Cardiac muscle cell (in vitro differentiated cells and primary cell): Measurements from ENCODE around the gene ZNF431. TPM values are rescaled to one million over a fixed set of nuclear protein-coding genes. Genes with fewer than 3 reads are reported as not detected.
"Not testable (repeated sequence)": the region's sequence is repeated elsewhere in the genome, so short reads cannot be mapped to it uniquely, and the experiment has no call there.

Experiments used
- DNase-seq, 2 donors: peaks; one replicate each; pipeline versions ENCODE4 v3.0.0 to v3.0.0-alpha.2; 2010 to 2017; ENCODE audit warnings: low read depth in 1 of 2, low spot score in 1 of 2
- H3K27ac ChIP-seq: fragments of 200-600 bp; sonication (generic); 2 replicates; pipeline ENCODE4 v1.5.1; 2016
- H3K27me3 ChIP-seq: fragments of 200-600 bp; sonication (generic); 2 replicates; pipeline ENCODE4 v1.6.0; 2016; ENCODE audit warnings: control low read depth
- H3K36me3 ChIP-seq: fragments of 200-600 bp; sonication (generic); 2 replicates; pipeline ENCODE4 v1.5.1; 2016; ENCODE audit warnings: control low read depth
- H3K4me1 ChIP-seq: fragments of 200-600 bp; sonication (generic); 2 replicates; pipeline ENCODE4 v1.8.1; 2017; ENCODE audit warnings: low read depth, mild to moderate bottlenecking, mixed run types
- H3K4me3 ChIP-seq: fragments of 200-600 bp; sonication (generic); 2 replicates; pipeline ENCODE4 v1.5.1; 2016; ENCODE audit warnings: mild to moderate bottlenecking
- H3K9me3 ChIP-seq: fragments of 200-600 bp; sonication (generic); 2 replicates; pipeline ENCODE4 v1.5.1; 2017; ENCODE audit warnings: low read depth, mild to moderate bottlenecking, control low read depth
- polyA plus RNA-seq: library from polyadenylated mRNA; unstranded; fragments of >200 nt; fragmentation: Nextera tagmentation; extraction: Ambion mirVana; gene quantifications from 2 replicates; pipeline ENCODE4 v1.2.1, GENCODE V29; 2016
- total RNA-seq: library from RNA; depleted of rRNA; stranded (reverse); fragments of >200 nt; gene quantifications from 2 replicates; pipeline ENCODE4 v1.2.3, GENCODE V29; 2016
- TF ChIP-seq, protein P1 (sequence below): IDR thresholded peaks from 2 replicates; pipeline ENCODE4 v1.5.1; 2012; ENCODE audit warnings: low read depth, mild to moderate bottlenecking, low read length

Gene ZNF431
- total and polyA plus RNA-seq, 2 experiments from 2014 or later = 15.2 to 26.7 TPM

GRCh38 chr19:21221693-21222092 lies 79.9 kb downstream of the ZNF431 start:
- TF ChIP-seq, protein P1, sequence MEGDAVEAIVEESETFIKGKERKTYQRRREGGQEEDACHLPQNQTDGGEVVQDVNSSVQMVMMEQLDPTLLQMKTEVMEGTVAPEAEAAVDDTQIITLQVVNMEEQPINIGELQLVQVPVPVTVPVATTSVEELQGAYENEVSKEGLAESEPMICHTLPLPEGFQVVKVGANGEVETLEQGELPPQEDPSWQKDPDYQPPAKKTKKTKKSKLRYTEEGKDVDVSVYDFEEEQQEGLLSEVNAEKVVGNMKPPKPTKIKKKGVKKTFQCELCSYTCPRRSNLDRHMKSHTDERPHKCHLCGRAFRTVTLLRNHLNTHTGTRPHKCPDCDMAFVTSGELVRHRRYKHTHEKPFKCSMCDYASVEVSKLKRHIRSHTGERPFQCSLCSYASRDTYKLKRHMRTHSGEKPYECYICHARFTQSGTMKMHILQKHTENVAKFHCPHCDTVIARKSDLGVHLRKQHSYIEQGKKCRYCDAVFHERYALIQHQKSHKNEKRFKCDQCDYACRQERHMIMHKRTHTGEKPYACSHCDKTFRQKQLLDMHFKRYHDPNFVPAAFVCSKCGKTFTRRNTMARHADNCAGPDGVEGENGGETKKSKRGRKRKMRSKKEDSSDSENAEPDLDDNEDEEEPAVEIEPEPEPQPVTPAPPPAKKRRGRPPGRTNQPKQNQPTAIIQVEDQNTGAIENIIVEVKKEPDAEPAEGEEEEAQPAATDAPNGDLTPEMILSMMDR = no peak
- H3K4me1 ChIP-seq = no peaks in the 10 kb centered on the region
- no peaks in the 10 kb centered on the region for H3K36me3 ChIP-seq
- no peak overlapping the region for H3K4me3 ChIP-seq
- peak overlapping the region; percentile 54 for H3K27ac ChIP-seq
- DNase-seq = no peak
- H3K27me3 ChIP-seq = no peaks in the 10 kb centered on the region
- H3K9me3 ChIP-seq = no peaks in the 10 kb centered on the region

DNA sequence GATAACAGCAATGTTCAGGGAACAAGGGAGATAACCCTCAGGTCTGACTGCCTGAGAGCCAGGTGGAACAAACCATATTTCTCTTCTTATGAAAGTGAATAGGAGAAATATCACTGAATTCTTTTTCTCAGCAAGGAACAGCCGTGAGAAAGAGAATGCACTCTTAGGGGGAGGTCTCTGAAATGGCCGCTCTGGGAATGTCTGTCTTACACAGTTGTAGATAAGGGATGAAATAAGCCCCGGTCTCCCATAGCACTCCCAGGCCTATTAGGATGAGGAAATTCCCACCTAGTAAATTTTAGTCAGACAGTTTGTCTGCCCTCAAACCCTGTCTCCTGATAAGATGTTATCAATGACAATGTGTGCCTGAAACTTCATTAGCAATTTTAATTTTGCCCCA lies 88.1 kb downstream of the ZNF431 start:
- not testable (repeated sequence) for H3K27me3 ChIP-seq, H3K9me3 ChIP-seq, H3K36me3 ChIP-seq, DNase-seq, H3K27ac ChIP-seq, H3K4me3 ChIP-seq, H3K4me1 ChIP-seq

DNA sequence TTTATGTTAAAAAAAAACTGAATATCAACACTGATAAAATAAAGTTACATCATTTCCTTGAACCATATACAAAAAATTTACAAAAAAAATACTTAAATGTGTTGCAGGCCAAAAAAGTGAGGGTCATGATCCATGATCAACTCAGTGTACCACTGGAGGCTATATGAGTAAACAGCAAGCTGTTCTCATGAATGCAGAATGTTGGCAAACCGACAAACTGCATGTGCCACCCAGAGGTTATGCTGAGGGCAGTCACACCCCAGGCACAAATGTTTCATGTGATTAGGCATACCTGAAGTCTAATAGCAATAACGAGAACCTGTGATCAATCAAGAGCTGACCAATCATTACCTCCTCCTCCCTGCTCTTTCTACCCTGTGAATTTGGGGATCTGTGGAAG lies 91.9 kb downstream of the ZNF431 start:
- TF ChIP-seq, protein P1 = no peak
- no peaks in the 10 kb centered on the region for H3K27me3 ChIP-seq
- H3K27ac ChIP-seq = no peak overlapping the region
- H3K4me3 ChIP-seq = no peak overlapping the region
- no peaks in the 10 kb centered on the region for H3K36me3 ChIP-seq
- no peaks in the 10 kb centered on the region for H3K9me3 ChIP-seq
- no peaks in the 10 kb centered on the region for H3K4me1 ChIP-seq
- DNase-seq = no peak

DNA sequence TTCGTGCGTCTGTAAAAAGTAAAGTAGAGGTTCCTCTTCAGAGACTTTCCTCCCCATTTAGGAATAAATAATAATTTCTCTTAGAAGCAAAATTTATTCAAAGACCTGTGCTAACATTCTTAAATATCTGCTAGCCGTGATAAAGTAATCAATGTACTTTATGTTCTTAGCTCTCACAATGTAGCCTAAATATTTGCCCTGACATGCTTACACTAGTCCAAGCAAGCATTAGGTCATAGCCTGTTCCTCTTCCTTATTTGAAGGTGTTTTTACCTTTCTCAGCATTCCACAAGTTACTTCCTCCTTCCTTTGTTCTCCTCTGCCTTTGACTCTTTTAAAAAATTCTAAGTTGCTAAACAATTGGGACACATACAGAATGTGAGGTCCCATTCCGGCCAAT lies 94.9 kb downstream of the ZNF431 start:
- not testable (repeated sequence) for H3K9me3 ChIP-seq, H3K27ac ChIP-seq, H3K4me1 ChIP-seq, H3K4me3 ChIP-seq, H3K36me3 ChIP-seq, H3K27me3 ChIP-seq, DNase-seq

GRCh38 chr19:21238670-21239069 lies 96.8 kb downstream of the ZNF431 start:
- H3K27ac ChIP-seq = no peak overlapping the region
- no peaks in the 10 kb centered on the region for H3K36me3 ChIP-seq
- no peaks in the 10 kb centered on the region for H3K27me3 ChIP-seq
- H3K4me1 ChIP-seq = no peaks in the 10 kb centered on the region
- TF ChIP-seq, protein P1 = no peak
- DNase-seq = no peak
- H3K9me3 ChIP-seq = no peaks in the 10 kb centered on the region
- no peak overlapping the region for H3K4me3 ChIP-seq

Other genes starting within 250 kb of the ZNF431 start
- 6.5 and 11.7 TPM in 2 replicates for gene ZNF85, start 218.8 kb upstream of the ZNF431 start, total RNA-seq
- gene ZNF85, start 218.8 kb upstream of the ZNF431 start, polyA plus RNA-seq = 9.4 and 10.8 TPM in 2 replicates
- 12.0 and 18.6 TPM in 2 replicates for gene ZNF430, start 121.4 kb upstream of the ZNF431 start, total RNA-seq
- gene ZNF430, start 121.4 kb upstream of the ZNF431 start, polyA plus RNA-seq = 6.3 and 13.5 TPM in 2 replicates
- gene ZNF714, start 59.8 kb upstream of the ZNF431 start, total RNA-seq = 8.7 and 17.3 TPM in 2 replicates
- gene ZNF714, start 59.8 kb upstream of the ZNF431 start, polyA plus RNA-seq = 12.5 and 15.9 TPM in 2 replicates
- 15.2 and 17.1 TPM in 2 replicates for gene ZNF708, start 187.4 kb downstream of the ZNF431 start, total RNA-seq
- gene ZNF708, start 187.4 kb downstream of the ZNF431 start, polyA plus RNA-seq = 6.5 and 6.7 TPM in 2 replicates
- 41.5 and 46.0 TPM in 2 replicates for gene ZNF738, start 217.0 kb downstream of the ZNF431 start, total RNA-seq
- gene ZNF738, start 217.0 kb downstream of the ZNF431 start, polyA plus RNA-seq = 30.5 and 47.1 TPM in 2 replicates